ENCODE results near the gene DLGAP1. TPM values are rescaled to one million over a fixed set of nuclear protein-coding genes. Genes with fewer than 3 reads are reported as not detected.

Gene DLGAP1
- total and polyA plus RNA-seq, 2 of the 13 experiments (the other 11 are each of a cell fraction or from before 2014, with no cell fraction given), result 0.01 TPM; not detected in 1

DNA sequence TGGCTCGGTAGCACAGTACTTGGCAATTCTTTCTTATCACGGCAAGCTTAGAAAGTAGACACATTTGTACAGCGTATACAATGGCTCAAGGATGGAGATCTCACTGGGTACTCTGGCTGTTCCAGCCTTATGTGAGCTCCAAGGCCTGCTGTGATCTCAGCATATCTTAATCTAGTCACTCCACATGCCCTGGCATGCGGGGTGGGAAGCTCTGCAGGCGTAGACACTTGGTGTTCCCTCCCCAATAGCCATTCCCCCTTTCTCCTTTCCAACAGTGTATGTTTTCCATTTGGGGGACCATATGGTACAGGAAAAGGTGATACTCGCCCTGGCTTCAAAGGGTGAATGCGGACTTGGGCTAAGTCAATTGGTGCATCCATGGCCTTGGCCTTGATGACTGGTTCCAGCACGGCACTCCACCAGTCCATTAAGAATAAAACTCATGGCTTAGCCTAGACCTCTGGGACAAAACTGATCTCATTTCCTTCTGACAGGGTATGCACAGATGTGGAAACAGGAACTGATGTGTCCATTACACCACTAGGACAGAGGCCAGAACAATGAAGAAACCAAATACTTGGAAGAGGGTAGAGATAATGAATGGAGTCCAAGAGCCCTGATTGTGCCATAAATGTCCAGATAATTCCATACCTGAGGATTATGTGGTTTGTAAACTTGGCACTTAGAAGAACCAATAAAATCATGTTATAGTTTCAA lies 976.7 kb downstream of the DLGAP1 start:
- no TSS peak for BruUV-seq (replicated peaks)
- no peak overlapping the region for H3K4me2 ChIP-seq (ENCODE audit: low read depth, low read length)
- FAIRE-seq (no peak), ATAC-seq (no peak), DNase-seq (ENCODE audit: low spot score) (no peak)
- H3K79me2 ChIP-seq (ENCODE audit: insufficient read depth, low read length), result no peaks in the 10 kb centered on the region
- no peaks in the 10 kb centered on the region for H3K9me3 ChIP-seq (ENCODE audit: low read length)
- no peak overlapping the region for H2AFZ ChIP-seq (ENCODE audit: low read length)
- no peak overlapping the region for H3K4me3 ChIP-seq (replicated peaks in 1 of 3; ENCODE audit: insufficient read depth in 1 of 3, low read depth in 2 of 3, low read length in 3 of 3)
- H3K9ac ChIP-seq (ENCODE audit: insufficient read depth, low read depth, low read length), result no peak overlapping the region
- peaks cover 0 to 5% of the 10 kb centered on the region in 2 experiments; a peak in 2 of 5 replicates for H3K27me3 ChIP-seq (ENCODE audit: control insufficient read depth in 1 of 2, insufficient read depth in 2 of 2, low read length in 2 of 2)
- WGBS (ENCODE audit: low lambda C conversion rate), result 55% methylated on average over 7 of the region's 8 CpGs
- ChIA-PET CTCF (ENCODE audit: low intra/inter-chr PET ratio, low total read pairs) (no interaction called here), POLR2A (no interaction called here)
- TF ChIP-seq, protein P1, sequence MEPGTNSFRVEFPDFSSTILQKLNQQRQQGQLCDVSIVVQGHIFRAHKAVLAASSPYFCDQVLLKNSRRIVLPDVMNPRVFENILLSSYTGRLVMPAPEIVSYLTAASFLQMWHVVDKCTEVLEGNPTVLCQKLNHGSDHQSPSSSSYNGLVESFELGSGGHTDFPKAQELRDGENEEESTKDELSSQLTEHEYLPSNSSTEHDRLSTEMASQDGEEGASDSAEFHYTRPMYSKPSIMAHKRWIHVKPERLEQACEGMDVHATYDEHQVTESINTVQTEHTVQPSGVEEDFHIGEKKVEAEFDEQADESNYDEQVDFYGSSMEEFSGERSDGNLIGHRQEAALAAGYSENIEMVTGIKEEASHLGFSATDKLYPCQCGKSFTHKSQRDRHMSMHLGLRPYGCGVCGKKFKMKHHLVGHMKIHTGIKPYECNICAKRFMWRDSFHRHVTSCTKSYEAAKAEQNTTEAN (CRISPR knock-in tag; conservative IDR thresholded peaks at IDR 0.05), result no peak
- TF ChIP-seq, protein P2, sequence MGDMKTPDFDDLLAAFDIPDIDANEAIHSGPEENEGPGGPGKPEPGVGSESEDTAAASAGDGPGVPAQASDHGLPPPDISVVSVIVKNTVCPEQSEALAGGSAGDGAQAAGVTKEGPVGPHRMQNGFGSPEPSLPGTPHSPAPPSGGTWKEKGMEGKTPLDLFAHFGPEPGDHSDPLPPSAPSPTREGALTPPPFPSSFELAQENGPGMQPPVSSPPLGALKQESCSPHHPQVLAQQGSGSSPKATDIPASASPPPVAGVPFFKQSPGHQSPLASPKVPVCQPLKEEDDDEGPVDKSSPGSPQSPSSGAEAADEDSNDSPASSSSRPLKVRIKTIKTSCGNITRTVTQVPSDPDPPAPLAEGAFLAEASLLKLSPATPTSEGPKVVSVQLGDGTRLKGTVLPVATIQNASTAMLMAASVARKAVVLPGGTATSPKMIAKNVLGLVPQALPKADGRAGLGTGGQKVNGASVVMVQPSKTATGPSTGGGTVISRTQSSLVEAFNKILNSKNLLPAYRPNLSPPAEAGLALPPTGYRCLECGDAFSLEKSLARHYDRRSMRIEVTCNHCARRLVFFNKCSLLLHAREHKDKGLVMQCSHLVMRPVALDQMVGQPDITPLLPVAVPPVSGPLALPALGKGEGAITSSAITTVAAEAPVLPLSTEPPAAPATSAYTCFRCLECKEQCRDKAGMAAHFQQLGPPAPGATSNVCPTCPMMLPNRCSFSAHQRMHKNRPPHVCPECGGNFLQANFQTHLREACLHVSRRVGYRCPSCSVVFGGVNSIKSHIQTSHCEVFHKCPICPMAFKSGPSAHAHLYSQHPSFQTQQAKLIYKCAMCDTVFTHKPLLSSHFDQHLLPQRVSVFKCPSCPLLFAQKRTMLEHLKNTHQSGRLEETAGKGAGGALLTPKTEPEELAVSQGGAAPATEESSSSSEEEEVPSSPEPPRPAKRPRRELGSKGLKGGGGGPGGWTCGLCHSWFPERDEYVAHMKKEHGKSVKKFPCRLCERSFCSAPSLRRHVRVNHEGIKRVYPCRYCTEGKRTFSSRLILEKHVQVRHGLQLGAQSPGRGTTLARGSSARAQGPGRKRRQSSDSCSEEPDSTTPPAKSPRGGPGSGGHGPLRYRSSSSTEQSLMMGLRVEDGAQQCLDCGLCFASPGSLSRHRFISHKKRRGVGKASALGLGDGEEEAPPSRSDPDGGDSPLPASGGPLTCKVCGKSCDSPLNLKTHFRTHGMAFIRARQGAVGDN (CRISPR knock-in tag; IDR thresholded peaks at IDR 0.05), result no peak
- TF ChIP-seq, protein P3, sequence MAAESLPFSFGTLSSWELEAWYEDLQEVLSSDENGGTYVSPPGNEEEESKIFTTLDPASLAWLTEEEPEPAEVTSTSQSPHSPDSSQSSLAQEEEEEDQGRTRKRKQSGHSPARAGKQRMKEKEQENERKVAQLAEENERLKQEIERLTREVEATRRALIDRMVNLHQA (CRISPR knock-in tag; IDR thresholded peaks at IDR 0.05), result no peak
- H3K36me3 ChIP-seq (replicated peaks in 1 of 2; ENCODE audit: control insufficient read depth in 1 of 2, insufficient read depth in 2 of 2, low read length in 2 of 2), result no peaks in the 10 kb centered on the region
- intact Hi-C loops (cut with micrococcal nuclease; ENCODE audit: unreplicated experiment), result no loop called here
- peaks cover 8% of the 10 kb centered on the region; the same call in 1 of the 2 replicates for H3K4me1 ChIP-seq (ENCODE audit: insufficient read depth, low read length)
- no peaks in the 10 kb centered on the region for H4K20me1 ChIP-seq (ENCODE audit: insufficient read depth, low read length)
- no peak overlapping the region for H3K27ac ChIP-seq (ENCODE audit: extremely low read length, insufficient read depth, low read length)
- in situ Hi-C loops (cut with HindIII; ENCODE audit: extremely low pct_ligation_motif_present, low pct_unique_long_range_greater_than_20kb), result loop anchor here (25.0 kb wide), 1 partner anchor 91 kb away; no protein-coding TSS in a partner anchor

Measured in HepG2 (cell line).